Heart right ventricle (tissue), 16 donors: ENCODE results near the gene NME5. TPM values are rescaled to one million over a fixed set of nuclear protein-coding genes. Genes with fewer than 3 reads are reported as not detected.

Experiments
- ATAC-seq, 8 donors: fragments of 200-7000 bp; cut with Tn5 transposase; one replicate each; pipeline ENCODE4 v1.9.1; 2020; ENCODE audit warnings: mild to moderate bottlenecking in 8 of 8, moderate library complexity in 8 of 8, moderate number of reproducible peaks in 1 of 8
- DNase-seq, 2 donors: peaks; one replicate each; pipeline ENCODE4 v3.0.0-alpha.2; 2020
- H3K27ac ChIP-seq, 10 donors: fragments of 200-600 bp; sonication (generic) in 2 of 10; one replicate each; pipeline versions ENCODE4 v1.5.0 to v1.8.0; 2020 to 2022; ENCODE audit warnings: mild to moderate bottlenecking in 3 of 10
- H3K27me3 ChIP-seq, 7 donors: fragments of 200-600 bp; one replicate each; pipeline ENCODE4 v1.8.0; 2021 to 2022; ENCODE audit warnings: mild to moderate bottlenecking in 2 of 7
- H3K36me3 ChIP-seq, 9 donors: fragments of 200-600 bp; sonication (generic) in 1 of 9; one replicate each; pipeline versions ENCODE4 v1.5.0 to v1.8.0; 2020 to 2022; ENCODE audit warnings: mild to moderate bottlenecking in 2 of 9
- H3K4me1 ChIP-seq, 9 donors: fragments of 200-600 bp; sonication (generic) in 1 of 9; one replicate each; pipeline versions ENCODE4 v1.5.0 to v1.8.0; 2020 to 2022; ENCODE audit warnings: mild to moderate bottlenecking in 4 of 9
- H3K4me3 ChIP-seq, 10 donors: fragments of 200-600 bp; sonication (generic) in 2 of 10; one replicate each; pipeline versions ENCODE4 v1.5.0 to v1.8.0; 2020 to 2022; ENCODE audit warnings: mild to moderate bottlenecking in 7 of 10, moderate library complexity in 2 of 10
- H3K9me3 ChIP-seq, 11 donors: fragments of 200-600 bp in 10 of 11; sonication (generic) in 2 of 11; one replicate each; pipeline versions ENCODE4 v1.5.0 to v1.8.0; 2013 to 2022; ENCODE audit warnings: mild to moderate bottlenecking in 2 of 11, control low read depth in 1 of 11, moderate library complexity in 1 of 11
- CTCF ChIP-seq, 9 donors: fragments of 200-600 bp; sonication (generic) in 2 of 9; IDR thresholded peaks; one replicate each; pipeline versions ENCODE4 v1.5.0 to v1.8.0; 2021 to 2022; ENCODE audit warnings: antibody characterized with exemption in 9 of 9, mild to moderate bottlenecking in 5 of 9, moderate library complexity in 1 of 9
- WGBS, 2 donors: extraction: QIAGEN DNeasy Blood & Tissue Kit; methylation state at CpG; one replicate each; pipeline ENCODE4 v1.1.7; 2013; ENCODE audit warnings: inconsistent platforms in 1 of 2; 5-methylcytosine and 5-hydroxymethylcytosine counted together
- intact Hi-C, 10 donors: fragments of 100-400 bp; cut with DNase I; formaldehyde crosslinking; loops; one replicate each; pipeline versions ENCODE4 v1.11.1 to v1.14.2; 2022
- polyA plus RNA-seq, 2 donors: library from polyadenylated mRNA; stranded (reverse); fragments of 200-250 nt; gene quantifications; one replicate each; pipeline ENCODE4 v1.2.3, GENCODE V29; 2013
- total RNA-seq, 10 donors: library from RNA; stranded (reverse); fragmentation: NEBNext Ultra II Directional in 3 of 10; extraction: Animal tissue kit (Norgen Biotek cat#: 25700) in 3 of 10; gene quantifications; one replicate each; pipeline versions ENCODE4 v1.2.1 to v1.2.4, GENCODE V29; 2021 to 2023
- donor health status: Arrhythmogenic right ventricular cardiomyopathy.
- donor health status: ischemic (EF 13 %, LVEDD 7.1; RV severe dilation, severe dysfunction).
- donor health status: healthy with polysubstance abuse.
- donor health status: DM: no; HTN: yes; CAD: no.
- donor health status: DM: no; HTN: no; CAD: no.
- donor health status: ischemic (EF 25% LVEDD 6.9; RV normal size, moderate dysfunction).
- donor health status: ischemic (EF 25% LVEDD 5.7; RV mildly dilated, moderate dysfunction).
- donor health status: healthy.
- donor health status: DM: yes; HTN: yes; CAD: no.
- donor health status: Ischemic cardiomyopathy.
- donor health status: ischemic (EF 35%, LVEDD 5.7; RV mildly dilated, moderate dysfunction).
- donor health status: nonischemic (EF 11% LVEDD 7.7; RV severe dilation, severe dysfunction).
- donor health status: DM: yes; HTN: yes; CAD: no.
- donor health status: PGD.
- donor health status: ischemic (EF 29% LVEDD 5.4; RV normal size, mild dysfunction).
- donor health status: nonischemic (EF 23%, LVEDD 6.1; RV moderate dilation, normal function).

The NME5 gene
- total and polyA plus RNA-seq, 12 donors: 2.0 to 9.4 (median 3.9) TPM

- Histone ChIP-seq H3K4me3 (no peak overlapping the region), H3K36me3 (peaks cover 0 to 62% (median 0%) of the 10 kb centered on the region in 9 donors), H3K4me1 (peaks cover 0 to 38% (median 23%) of the 10 kb centered on the region in 9 donors), H3K27me3 (no peaks in the 10 kb centered on the region), H3K9me3 (no peaks in the 10 kb centered on the region), H3K27ac (no peak overlapping the region)
- TF ChIP-seq CTCF (IDR thresholded peaks at IDR 0.05): no peak
- 94 to 96% methylated on average over 5 of the region's 5 CpGs for WGBS, 2 donors
- no peak for DNase-seq
- ATAC-seq: no peak
- intact Hi-C loops: no loop called here
These were observed 41.6 kb upstream of the NME5 start for GRCh38 chr5:138180841-138181240.

GRCh38 chr5:138180183-138180782 is 41.1 kb upstream of the NME5 start:
- ATAC-seq: no peak
- no peak for DNase-seq
- Histone ChIP-seq H3K4me3 (peak overlapping the region in 1 of 10 donors; percentile 66), H3K36me3 (peaks cover 0 to 62% (median 0%) of the 10 kb centered on the region in 9 donors), H3K27ac (no peak overlapping the region), H3K9me3 (no peaks in the 10 kb centered on the region), H3K4me1 (peaks cover 0 to 35% (median 23%) of the 10 kb centered on the region in 9 donors), H3K27me3 (no peaks in the 10 kb centered on the region)
- peak in 6 of 9 donors; percentile 13 to 43 (median 26) for TF ChIP-seq CTCF (IDR thresholded peaks at IDR 0.05)
- WGBS, 2 donors: 77 to 79% methylated on average over 5 of the region's 5 CpGs
- intact Hi-C loops: no loop called here

- Histone ChIP-seq H3K4me3 (peak overlapping the region in 9 of 10 donors; percentile 66 to 94 (median 85)), H3K27me3 (no peaks in the 10 kb centered on the region), H3K4me1 (peaks cover 0 to 35% (median 23%) of the 10 kb centered on the region in 9 donors), H3K9me3 (no peaks in the 10 kb centered on the region), H3K36me3 (peaks cover 0 to 62% (median 3%) of the 10 kb centered on the region in 9 donors), H3K27ac (peak overlapping the region in 1 of 10 donors; percentile 94)
- 2% methylated on average over 23 of the region's 23 CpGs for WGBS, 2 donors
- intact Hi-C loops: no loop called here
- no peak for DNase-seq
- TF ChIP-seq CTCF (IDR thresholded peaks at IDR 0.05): no peak
- ATAC-seq: no peak
These were observed 40.1 kb upstream of the NME5 start for GRCh38 chr5:138179277-138179857.

GRCh38 chr5:138178516-138179276 is 39.5 kb upstream of the NME5 start, which contains the start of the genes BRD8 and KIF20A:
Gene BRD8, minus strand, starts transcription at chr5:138178630. Its CDS starts 16 bp downstream, at chr5:138178614.
Gene KIF20A, plus strand, starts transcription at chr5:138179112. Its CDS starts 569 bp downstream, at chr5:138179681.
- TF ChIP-seq CTCF (IDR thresholded peaks at IDR 0.05): no peak
- peak; percentile 95 to 98 (median 97) for ATAC-seq
- Histone ChIP-seq H3K4me1 (peaks cover 0 to 35% (median 23%) of the 10 kb centered on the region in 9 donors), H3K27ac (peak within 1 kb of the TSS; percentile 69 to 94 (median 89)), H3K36me3 (peaks cover 0 to 62% (median 5%) of the 10 kb centered on the region in 9 donors), H3K4me3 (peak within 1 kb of the TSS; percentile 56 to 94 (median 83)), H3K9me3 (no peaks in the 10 kb centered on the region), H3K27me3 (no peaks in the 10 kb centered on the region)
- DNase-seq: peak; percentile 91 to 98
- intact Hi-C loops: no loop called here
- WGBS, 2 donors: 0% methylated on average over 41 of the region's 41 CpGs
